GM19467 (cell line): ENCODE measurements around the gene L2HGDH.

Experiments used
- ATAC-seq: cut with Tn5 transposase; IDR thresholded peaks from one replicate; pipeline ENCODE4 v1.9.1; 2021; ENCODE audit warnings: mild to moderate bottlenecking, moderate library complexity; ENCODE audit not compliant: unreplicated experiment

Gene L2HGDH

DNA sequence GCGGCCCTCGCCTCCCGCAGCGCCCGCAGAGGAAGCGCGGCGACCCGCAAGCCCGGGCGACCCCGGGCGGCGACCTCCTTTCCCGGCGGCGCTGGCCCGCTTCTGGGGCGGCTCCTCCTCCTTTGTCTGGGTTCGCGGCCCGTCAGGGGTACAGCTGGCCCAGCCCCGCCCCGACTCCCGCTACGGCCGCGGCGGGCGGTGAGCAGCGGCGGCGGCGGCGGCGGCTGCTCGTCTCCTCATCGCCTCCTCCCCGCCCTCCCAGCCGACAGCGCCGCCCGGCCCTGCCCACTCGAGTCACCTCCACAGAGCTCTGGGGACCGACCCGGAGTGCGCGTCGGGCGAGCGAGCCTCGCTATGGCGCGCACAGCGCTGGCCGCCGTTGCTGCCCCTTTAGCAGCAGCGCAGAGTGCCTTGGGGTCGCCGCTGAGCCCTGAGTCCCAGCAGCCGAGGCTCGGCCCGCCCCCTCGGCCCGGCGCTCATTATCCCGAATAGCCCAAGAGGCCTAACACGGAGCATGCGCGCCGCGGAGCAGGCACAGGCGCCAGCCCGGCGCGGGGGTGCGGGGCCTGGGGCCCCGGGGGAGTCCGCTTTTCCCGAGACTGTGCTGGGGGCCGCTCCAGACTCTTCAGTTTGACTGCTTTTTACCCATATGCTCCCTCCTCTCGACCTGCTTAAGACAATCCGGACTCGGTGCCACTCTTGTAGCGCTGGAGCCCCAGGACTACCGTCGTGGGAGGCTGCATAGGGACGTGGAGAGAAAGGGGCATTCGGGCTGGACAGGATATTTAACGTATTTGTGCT, 80.4 kb downstream of the L2HGDH start, which contains the start of gene SOS2:
Gene SOS2, minus strand, starts transcription at position 104 of the 801 bp plus-strand sequence. CDS start 295 bp downstream, outside the sequence.
- ATAC-seq: peak; percentile 81

DNA sequence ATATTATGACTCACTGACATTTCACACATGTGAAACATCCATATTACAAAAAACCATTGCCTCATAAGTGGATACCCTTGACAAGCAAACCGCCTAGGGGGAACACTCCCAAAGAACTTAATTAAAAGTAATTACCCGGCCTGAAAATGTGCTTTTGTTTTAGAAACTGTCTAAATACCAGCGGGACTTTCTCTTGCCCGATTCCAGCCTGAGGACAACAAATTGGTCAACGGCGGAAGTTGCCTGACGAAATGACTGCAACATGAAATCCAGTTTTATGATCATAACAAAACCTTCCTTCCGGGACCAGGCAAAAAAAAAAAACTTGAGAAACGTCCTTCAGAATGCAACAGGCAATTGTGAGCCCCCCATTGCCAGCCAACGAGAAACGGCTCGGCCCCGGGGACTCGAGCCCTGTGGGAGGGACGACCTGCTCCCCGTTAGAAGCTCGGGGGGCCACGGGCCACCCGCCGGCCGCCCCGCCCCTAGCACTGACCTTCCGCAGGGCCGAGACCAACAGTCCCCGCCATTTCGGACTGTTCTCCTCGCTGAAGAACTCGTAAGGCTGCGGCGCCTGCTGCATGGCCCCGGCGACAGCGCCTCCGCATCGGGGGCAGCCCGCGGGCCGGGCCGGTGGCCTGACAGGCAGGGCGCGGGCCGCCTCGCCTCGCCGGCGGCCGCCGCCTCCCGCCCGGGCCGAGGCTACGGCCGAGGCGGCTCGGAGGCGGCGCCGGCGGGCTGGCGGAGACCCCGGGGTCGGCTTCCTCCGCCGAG, 81.1 kb downstream of the L2HGDH start:
- peak; percentile 28 for ATAC-seq

GRCh38 chr14:50230401-50230700, 81.7 kb downstream of the L2HGDH start:
- ATAC-seq: no peak

GRCh38 chr14:50229681-50230080, 82.3 kb downstream of the L2HGDH start:
- no peak for ATAC-seq

DNA sequence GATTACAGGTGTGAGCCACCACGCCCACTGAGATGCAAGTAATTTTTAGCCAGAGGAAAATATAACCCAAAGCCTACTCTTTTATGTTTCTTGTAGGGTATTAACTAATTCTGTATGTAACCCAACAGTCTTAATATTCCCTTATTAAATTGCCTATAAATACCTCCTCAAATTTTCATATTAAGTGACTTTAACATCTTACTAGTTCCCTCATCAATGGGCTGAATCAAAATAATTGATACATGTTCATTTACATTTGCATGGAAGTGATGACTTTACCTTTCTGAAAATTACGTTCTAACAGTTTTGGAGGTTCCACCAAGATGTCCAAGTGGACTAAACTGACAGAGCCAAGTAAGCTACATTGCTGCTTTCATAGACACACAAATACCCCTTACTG, 83.7 kb downstream of the L2HGDH start:
- ATAC-seq: no peak

GRCh38 chr14:50225974-50226297, 86.1 kb downstream of the L2HGDH start:
- no peak for ATAC-seq

GRCh38 chr14:50225067-50225973, 86.7 kb downstream of the L2HGDH start:
- no peak for ATAC-seq

DNA sequence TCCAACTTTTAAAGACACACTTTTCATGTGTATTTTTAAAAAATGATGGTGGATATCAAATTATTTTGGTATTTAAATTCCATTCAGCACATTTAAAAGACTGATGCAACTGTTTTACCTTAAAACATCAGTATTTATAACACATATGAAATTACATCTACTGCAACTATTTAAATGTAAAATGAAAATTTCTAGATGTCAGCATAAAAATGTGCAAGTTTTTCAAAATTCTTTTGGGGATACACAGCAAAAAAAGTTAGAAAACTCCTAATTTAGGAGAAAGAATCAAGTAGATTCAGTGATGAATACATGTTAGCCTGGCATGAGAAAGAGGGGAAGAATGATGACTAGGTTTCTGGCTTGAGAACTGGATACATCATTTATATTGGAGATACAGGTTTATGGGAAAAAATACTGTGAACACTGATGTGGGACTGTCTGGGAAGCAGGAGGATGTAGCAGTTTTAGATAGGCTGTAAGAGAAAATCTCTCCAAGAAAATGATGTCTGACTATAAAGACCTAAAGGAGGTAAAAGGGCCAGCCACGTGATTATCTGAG, 89.9 kb downstream of the L2HGDH start:
- ATAC-seq: no peak

- no peak for ATAC-seq
Observed at GRCh38 chr14:50218501-50218900, 93.5 kb downstream of the L2HGDH start.

GRCh38 chr14:50215416-50215815, 96.6 kb downstream of the L2HGDH start:
- no peak for ATAC-seq

DNA sequence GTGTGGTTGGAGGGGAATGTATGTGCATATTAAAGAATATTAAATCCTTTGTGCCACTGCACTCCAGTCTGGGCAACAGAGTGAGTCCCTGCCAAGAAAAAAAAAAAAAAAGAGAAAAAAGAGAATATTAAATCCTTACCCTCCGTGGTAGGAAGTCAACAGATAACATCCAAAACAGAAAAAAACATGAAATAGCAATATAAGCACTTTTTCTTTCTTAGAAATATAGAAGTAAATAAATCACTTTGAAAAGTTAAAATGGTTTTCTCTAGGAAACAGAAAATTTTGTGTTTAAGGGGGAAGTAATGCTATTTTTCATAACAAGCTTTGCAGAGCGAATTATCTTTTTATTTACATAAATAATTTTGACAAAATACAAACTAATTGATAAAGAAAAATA, 98.2 kb downstream of the L2HGDH start:
- no peak for ATAC-seq

DNA sequence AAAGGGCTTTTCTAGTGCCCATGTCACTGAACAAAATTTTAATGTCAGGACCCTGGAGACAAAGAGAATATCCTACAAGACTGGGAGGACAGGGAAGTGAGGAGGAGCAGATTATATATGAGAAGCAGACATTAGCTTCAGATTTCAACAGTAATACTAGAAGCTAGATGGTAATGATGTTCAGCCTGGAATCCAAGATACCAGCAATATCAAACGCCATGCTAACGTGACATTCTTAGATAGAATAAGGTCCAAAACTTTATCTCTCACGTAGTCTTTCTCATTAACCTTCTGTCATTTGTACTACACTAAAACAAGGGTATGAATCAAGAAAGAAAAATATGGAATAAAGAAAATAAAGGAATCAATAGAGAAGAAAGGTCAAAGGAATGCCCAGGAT, 99.3 kb downstream of the L2HGDH start:
- no peak for ATAC-seq

DNA sequence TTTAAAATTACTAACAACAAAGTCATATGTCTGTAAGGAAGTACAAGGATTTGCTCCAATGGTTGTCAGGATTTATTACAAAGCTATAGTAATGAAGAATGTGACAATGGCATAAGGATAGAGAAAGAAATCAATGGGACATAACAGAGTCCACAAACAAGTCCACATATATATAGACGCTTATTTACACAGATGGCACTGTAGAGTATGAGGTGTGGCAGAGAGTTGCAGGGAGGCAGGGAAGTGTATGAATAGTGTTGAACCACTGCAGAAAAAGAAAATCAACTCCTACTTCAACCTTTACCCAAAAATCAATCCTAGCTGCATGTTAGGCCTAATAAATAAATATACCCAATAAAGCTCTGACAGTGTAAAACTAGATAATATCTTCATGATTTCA, 102.0 kb downstream of the L2HGDH start:
- ATAC-seq: no peak

GRCh38 chr14:50198499-50198898, 113.5 kb downstream of the L2HGDH start:
- ATAC-seq: no peak

DNA sequence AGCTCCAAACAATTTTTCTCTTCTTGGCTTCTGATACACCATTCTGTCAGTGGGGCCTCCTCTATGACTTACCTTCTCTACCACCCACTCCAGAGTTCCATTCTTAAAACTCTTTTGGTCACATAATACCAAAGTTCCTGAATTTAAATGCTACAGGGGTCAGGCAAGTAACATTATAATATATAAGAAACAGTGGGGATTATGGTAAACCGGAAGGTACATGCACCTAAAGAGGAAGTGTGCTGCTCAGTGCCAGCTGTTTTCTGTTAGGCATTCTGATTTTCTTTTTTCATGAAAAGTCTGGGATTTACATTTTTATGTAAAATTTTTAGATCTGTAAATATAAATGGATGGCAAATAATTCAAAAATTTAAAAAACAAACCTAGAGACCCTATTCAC, 120.5 kb downstream of the L2HGDH start:
- no peak for ATAC-seq
